ENCODE measurements around the gene RAB3IL1.
A peak's percentile ranks its signal among the peaks of the same experiment; 100 is the strongest.

Gene RAB3IL1

DNA sequence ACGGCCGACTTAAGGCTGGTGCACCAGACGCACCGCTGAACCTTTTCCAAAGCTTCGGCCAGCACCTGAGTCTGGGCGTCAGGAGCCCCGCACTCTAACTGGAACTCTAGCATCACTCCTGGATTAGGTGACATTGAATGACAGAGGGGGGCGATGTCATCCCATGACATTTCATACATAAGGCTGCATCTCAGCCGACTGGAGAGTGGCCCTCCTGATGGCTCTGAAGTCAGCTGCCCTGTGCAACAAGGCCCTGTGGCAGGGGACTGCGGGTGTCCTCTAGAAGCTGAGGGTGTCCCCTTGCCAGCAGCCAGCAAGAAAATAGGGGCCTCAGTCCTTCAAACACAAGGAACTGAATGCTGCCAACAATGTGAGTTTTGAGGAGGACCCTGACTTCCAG, 16.0 kb downstream of the RAB3IL1 start:
- no peak for DNase-seq

DNA sequence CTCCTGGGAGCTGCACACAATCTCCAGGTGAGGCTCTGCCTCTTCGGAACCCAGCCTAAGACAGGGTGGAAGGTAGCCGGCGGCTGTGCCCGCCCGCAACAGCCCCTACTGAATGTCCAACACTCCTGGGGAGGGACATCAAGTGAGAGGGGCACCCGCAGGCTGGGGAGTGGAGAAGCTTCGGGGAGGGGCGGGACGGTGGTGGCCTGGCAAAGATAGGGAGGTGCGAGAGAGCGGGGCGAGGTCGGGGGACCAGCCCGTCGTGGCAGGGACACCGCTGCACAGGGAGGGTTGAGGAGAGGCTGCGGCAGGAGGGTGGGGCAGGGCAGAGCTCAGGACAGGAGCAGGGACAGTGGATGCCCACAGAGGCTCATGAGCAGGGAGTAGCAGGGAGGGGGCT, 17.1 kb downstream of the RAB3IL1 start:
- DNase-seq: no peak

DNA sequence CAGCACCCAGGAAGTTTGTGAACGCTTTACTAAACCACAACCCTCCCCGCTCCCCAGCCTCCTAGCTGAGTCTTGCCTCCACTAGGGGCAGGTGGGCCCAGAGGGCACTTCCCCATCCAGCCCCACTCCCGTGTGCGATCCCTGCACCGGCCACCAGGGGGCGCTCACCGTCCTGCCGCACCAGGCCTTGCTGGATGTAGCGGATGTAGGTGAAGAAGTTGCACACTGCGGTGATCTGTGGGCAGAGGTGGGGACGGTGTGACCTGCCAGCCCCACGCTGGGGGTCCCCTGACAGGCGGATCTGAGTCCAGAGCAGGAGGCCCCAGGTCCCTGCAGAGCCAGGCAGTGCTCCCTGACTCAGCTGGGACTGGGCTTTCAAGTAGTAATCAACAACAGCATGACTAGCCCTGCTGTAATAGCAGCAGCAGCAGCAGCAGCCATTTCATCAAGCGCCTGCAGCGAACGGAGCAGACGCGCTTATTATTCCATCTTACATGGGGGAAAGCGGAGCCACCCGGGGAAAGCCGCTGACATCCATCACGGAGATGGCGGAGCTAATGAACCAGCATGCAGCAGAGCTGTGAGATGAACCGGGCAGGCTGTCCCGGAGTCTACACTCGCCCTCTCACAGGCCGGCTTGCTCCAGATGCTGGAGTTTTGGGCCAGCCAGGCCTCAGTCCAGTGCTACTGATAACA, 18.1 kb downstream of the RAB3IL1 start:
- DNase-seq: peak; percentile 13

DNA sequence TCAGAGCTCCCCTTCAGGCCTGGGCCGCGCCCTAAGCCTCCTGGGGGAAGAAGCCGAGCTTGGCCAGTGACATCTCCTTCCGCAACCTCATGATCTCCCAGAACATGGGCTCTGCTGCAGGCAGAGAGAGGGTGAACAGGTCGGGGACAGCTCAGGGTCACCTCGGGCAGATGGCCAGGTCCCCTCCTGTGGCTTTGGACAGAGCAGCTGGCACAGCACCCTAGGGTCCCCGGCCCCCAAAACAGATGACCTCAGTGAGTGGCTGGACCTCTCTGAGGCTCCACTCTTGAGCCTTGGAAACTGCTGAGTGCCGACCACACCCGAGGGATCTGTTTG, 19.2 kb downstream of the RAB3IL1 start:
- DNase-seq: no peak

DNA sequence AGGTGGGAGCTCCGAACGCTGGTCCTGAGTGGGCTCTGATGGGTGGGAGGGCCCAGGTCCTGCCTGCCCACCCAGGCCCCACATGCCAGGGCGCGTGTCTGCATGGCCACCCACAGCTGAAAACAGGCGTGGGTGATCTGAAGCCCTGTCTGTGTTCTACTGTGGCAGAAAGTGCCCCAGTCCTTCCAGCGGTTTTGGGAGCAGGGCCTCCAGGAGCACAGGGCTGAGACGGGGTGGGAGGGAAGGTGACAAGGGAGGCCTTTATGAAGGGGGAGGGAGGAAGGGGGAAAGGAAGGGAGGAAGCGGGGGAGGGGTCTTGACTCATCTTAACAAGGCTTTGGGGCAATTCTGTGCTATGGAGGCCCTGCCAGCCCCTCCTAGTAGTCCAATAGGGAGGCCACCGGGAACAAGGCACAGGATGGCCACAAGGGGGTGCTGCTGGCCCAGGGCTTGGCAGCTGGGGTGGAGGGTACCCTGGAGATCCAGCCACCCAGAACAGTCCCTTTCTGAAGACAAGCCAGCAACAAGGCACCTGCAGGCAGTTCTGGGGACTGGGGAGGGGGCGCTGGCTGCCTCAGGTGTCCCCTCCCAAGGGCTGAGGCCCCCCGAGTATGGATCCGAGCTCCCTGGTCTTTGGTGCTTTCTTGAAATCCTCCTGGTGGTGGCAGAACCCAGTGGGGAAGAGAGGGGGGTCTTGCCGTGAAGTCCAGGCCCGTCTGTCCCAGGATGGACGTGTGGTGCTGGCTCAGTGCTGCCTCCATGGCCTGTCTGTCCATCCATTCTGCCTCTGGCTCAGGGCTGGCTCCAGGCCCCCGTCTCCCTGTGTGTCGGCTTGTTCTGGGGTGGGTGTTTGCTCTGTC, 19.7 kb downstream of the RAB3IL1 start:
- DNase-seq: no peak

DNA sequence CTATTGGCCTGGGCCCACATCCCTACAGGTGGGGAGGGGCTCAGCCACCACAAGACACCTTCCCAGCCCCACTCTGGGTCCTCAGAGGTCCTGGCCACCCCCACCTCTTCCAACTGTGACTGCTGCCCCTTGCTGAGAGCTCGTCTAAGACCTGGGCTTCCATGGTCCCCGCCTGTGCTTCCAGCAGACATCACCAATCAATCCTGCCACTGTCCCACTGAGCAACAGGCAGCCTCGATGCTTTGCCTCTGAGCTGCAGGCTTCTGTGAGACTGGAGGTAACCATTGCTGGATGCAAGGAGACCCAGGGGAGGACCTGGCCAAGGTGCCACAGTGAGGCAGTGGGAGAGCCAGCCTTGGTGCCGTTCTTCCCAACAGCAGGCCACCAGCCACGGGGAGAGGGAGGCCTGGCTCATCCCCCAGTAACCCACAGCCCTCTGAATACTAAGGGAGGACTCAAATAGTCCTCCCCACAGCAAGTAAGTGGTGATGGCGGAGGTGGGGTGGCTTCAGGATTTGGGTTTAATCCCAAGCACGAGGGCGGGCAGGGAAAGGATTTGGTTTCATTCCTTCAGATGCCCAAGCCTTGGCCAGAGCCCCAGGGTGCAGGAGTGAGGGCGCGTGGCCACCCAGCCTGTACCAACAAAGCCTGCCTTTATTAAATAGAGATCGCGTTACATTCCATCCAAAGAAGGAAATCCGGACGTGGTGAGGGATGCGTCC, 20.5 kb downstream of the RAB3IL1 start:
- DNase-seq: no peak

DNA sequence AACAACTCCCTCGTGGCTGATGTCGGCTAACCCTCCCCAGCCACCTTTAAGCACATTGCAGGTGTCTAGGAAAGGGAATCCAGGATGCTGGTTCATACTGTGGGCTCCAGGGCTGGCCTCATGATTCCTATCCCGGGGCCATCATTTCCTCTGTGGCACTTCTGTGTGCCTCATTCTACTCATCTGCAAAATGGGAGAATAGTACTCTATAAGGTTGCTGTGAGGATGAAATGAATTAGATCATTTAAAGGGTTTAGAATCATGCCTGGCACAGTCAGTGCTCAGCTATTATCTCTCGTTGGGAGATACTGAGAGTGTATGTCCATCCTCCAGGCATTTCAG, 21.7 kb downstream of the RAB3IL1 start:
- DNase-seq: no peak

DNA sequence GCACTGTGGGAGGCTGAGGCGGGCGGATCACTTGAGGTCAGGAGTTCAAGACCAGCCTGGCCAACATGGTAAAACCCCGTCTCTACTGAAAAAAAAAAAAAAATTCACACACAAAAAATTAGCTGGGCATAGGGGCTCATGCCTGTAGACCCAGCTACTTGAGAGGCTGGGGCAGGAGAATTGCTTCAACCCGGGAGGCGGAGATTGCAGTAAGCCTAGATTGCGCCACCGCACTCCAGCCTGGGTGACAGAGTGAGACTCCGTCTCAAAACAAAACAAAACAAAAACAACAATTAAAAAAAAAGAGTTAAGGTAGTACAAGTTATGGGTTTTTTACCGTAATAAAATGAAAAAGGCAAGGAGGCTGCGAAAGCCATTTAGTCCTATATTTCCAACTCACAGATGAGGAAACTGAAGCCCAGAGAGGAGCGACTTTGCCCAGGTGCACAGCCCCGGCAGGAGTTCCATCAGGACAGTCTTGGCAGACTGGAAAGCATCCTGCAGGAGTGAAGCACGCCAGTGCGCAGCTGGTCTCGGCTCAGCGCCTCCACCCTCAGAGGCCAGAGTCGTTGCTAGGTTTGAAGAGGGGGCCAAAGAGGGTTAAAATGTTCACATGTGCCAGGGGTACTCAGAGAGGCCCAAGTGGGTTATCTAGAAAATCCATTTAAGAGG, 22.2 kb downstream of the RAB3IL1 start:
- no peak for DNase-seq

DNA sequence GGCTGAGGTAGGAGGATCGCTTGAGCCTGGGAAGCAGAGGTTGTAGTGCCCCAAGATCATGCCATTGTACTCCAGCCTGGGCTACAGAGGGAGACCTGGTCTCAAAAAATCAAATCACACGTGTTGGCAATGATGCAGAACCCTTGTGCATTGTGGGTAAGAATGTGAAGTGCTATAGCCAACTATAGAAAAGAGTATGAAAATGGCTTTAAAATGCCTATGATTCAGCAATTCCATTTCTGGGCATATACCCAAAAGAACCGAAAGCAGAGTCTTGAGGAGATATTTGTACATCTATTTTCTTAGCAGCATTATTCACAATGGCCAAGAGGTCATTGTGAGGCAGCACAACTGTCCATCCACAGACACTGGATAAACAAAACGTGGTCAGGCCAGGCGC, 23.4 kb downstream of the RAB3IL1 start:
- no peak for DNase-seq

DNA sequence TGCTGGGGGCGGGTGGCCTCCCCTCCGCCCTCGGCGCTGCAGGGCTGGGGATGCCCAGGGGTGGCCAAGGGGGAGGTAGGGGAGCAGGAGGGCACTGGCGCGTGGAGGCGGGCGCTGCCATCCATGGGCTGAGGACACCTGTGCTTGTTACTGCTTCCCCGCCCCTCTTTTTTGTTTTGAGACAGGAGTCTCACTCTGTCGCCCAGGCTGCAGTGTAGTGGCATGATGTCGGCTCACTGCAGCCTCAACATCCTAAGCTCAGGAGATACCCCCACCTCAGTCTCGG, 25.3 kb downstream of the RAB3IL1 start:
- no peak for DNase-seq

DNA sequence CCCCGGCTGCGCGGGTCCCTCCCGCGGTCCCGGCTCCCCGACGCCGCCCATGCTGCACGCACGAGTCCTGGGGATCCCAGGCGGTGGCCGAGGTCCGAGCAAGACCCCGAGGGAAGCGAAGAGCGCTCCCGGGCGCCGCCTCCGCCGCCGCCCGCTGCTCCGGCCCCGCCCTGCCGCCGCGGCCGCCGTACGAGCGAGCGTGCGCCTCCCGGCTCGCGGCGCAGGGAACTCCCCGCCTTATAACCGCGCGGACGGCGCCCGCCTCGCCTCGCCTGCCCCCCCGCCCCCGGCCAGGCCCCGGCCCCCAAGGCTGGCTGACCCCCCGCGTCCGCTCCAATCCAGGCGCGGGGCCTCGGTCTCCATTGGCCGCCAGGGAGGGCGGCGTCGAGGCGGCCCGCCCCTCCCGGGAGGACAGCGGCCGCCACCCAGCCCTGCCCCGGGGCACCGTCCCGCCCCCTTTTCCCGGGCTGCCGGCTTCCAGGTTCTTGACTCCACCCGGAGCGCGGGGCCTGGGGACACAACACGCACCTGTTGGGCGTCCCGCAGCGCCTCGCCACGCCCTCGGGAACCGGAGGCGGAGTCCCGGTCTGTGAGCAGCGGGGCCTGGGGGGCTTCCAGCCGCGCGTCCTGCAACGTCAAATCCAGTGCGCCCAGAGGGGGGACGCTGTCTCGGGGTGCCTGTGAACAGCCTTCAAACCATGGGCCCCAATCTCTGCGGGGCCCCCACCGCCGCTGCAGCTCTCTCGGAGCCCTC, 25.9 kb downstream of the RAB3IL1 start, which contains the start of gene FADS3:
TSS of gene FADS3 (minus strand) at position 215 of the 754 bp plus-strand sequence. CDS start at position 51, 164 bp downstream.
- no peak for DNase-seq

DNA sequence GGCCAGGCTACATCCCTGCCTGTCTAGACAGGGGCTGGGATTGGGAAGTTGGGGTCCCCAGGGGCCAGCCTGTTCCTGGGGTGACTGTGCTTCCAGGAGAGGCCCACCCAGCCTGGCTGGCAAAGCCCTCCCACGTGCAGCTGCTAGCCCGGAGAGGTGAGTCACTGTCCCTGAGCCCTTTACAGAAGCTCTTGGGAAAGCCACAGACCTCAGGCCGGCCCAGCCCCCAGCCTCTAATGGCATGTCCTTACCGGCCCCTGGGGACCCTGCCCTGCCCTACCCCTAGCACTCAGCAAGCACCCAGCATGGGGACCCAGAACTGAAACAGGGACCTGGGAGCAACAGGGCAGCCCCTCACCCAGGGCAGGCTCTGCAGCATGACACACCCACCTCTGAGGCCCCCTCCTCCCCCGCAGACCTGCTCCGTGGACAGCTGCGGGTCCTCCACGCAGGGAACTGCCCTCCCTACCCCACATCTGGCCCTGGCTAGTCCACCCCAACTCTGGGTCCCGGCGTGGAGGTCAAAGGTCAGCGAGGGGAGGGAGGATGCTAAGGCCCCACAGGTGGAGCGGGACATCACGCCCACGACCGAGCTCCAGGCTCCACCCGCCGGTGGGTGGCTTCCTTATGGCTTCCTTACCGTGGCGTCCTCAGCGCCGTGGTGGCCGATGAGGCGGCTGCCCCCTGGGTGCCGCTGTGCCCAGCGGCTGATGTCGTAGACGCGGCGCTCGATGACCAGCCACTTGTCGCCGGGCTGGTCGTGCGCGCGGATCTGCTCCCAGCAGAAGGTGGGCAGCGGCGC, 26.6 kb downstream of the RAB3IL1 start:
- no peak for DNase-seq

DNA sequence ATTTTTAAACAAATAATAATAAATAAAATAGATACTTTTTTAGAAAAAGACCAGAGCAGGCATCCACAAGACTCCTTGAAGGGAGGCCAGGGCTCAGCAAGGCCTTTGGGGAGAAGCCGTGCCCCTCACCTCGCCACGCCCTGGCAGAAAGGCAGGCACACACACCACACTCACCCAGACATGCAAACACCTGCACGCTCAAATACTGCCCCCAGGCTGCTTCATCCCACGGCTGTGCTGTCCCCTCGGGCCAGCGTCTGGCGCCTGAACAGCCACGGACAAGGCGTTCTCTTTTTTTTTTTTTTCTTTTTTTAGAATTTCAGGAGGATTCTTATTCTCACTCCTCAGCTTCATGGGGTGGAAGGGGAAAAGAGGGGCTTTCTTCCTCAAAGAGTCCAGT, 27.5 kb downstream of the RAB3IL1 start:
- DNase-seq: no peak

DNA sequence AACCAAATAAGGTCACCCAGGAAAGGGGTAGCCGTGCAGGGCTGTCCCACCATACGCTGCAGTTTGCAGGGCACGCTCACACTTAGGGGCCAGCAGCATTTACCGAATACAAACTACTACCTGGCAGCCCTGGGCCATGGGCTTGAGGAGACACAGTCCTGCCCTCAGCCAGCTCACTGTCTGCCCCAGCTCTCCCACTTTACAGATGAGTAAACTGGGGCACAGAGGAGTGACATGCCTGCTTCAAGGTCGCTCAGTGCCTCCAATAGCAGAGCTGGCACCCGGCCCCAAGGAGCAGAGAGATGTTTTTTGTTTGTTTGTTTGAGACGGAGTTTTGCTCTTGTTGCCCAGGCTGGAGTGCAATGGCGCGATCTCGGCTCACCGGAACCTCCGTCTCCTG, 28.8 kb downstream of the RAB3IL1 start:
- DNase-seq: no peak

DNA sequence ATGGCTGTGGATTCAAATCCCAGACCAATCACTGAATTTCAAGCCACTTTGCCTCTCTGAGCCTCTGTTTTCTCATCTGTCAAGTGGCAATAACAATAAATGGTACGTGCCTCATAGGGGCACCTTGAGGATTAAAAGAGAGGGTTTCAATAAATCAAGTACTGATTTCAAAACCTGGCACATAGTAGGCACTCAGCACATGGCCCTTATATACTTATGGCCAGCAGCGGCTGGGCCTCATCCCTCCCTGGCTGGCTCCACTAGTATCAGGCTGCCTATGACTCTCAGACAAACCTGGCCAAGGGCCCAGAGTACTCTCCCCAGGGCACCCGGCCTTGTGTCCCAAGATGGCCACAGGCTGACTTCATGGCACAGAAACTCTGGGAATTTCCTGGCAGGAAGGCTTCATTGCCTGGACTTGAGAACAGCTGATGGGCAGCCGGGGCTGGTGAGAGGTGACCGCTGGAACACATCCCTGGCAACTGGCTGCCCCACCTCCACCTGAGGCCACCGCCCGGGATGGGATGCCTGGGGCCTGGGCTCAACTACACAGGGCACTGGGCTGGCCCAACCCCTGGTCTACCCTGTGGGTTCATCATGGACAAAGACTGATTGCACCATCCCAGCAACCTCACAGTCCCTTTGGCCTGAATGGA, 29.4 kb downstream of the RAB3IL1 start:
- DNase-seq: no peak

DNA sequence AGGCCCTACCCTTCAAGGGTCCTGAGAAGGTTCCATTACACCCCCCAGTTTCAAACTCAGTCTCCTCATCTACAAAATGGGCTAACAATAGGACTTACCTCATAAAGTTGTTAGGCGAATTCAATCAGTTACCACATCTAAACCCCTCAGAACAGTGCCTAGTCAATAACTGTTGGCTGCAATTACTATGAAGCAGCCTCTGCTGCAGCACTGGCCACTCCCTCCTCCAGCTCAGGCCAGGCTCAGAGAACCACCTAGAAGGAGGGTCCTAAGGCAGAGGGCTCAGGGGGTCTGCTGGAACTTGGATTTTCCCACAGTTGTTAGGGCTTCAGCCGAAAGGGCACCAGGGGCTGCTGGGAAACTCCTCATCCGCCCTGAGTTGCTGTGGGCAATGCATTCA, 30.7 kb downstream of the RAB3IL1 start:
- DNase-seq: no peak

DNA sequence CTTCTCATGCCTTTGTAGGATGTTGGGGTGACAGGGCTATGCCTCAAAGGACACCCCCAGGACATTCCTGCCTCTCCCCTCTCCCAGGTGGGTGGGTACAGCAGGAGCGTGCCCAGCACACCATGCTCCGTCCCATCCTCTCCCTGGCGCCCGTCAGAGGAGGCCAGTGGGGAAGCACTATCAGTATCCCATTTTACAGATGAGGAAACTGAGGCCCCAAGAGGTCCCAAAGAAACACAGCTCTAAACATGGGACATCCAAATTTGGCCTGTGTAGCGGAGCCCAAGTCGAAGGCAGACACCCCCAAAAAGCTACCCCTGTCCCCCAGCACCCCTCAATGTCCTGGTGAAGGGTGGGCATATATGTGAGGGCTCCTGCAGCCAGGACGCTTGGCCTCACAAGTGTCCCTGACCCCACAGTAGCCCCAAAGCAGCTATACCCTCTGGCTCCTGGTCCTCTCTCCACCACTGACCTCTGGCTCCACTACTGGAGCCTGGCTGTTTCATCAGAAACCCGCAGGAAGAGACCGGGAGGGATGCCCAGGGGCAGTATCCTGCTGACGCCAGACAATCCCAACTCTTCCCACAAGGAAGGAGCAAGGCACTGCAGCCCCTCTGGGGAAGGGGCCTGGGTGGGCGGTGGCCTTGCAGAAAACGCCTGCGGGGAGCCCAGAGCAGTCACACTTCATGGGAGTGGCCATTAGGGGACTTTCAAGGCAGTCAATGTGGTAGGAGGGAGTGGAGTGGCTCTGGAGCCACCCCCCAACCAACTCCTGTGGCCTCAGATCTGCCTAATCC, 31.4 kb downstream of the RAB3IL1 start:
- no peak for DNase-seq

DNA sequence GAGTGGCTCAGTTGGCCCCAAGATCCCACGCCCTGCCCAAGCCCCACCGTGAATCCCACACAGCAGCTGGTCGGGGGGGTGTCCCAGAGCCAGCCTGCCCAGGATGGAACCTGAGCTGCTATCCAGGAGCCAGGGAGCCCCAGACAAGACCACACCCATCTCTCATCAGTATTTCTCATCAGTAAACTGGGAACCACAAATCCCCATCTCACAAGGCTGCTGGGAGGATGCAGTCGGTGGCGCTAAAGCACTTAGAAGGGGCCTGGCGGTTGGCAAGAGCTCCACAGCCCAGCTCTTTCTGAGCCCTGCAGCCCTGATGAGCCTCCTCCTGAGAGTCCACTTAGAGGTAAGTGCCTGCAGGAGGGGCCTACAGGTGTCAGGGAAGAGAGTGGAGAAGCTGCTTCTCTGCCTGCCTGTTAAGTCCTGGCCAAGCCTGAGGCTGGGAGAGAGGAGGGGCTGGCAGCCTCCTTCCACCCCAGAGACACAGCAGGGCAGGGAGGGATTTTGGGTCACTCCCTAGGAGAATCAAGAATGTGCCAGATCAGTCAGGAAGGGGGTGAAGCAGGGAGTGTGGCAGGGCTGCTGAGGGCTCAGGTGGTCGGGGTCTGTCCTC, 32.1 kb downstream of the RAB3IL1 start:
- DNase-seq: no peak

DNA sequence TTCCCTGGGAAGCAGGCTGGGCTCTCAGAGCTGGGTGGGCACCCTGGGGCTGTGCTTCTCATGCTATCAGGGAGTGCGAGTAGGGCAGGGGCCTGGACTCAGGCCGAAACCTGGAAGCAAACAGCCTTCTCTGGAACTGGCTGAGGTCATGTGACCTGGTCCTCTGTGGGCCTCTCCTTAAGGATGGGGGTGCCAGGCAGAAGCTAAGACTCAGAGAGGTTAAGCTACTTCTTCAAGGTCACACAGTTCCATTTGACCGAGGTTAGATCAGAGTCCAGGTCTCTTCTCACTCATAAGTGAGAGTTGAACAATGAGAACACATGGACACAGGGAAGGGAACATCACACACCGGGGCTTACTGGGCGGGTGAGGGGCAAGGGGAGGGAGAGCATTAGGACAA, 33.4 kb downstream of the RAB3IL1 start:
- DNase-seq: no peak

DNA sequence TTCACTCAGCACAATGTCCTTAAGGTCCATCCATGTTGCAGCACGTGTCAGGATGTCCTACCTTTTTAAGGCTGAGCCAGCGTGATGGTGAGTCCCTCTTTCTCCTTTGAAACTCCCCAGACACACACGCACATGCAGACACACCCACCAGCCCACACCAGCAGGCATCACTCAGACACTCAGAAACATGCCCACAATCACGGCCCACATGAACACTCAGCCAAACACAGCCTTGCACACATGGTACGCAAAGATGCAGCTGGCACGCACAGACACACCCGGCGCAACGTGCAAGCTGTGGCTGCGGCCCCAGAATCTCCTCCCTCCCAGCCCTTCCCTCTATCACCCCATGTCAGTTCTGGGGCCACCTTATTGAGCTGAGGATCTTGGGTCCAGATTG, 34.0 kb downstream of the RAB3IL1 start:
- no peak for DNase-seq

All from DMS 273 treated with DMSO at 0.1 percent for 48 hours (cell line).